Type B pancreatic cell (in vitro differentiated cells): ENCODE measurements around the gene CTNNBIP1. TPM values are rescaled to one million over a fixed set of nuclear protein-coding genes. Genes with fewer than 3 reads are reported as not detected.

ENCODE experiments used
- DNase-seq: peaks from one replicate; pipeline ENCODE4 v3.0.0; 2021; ENCODE audit warnings: mixed read lengths; ENCODE audit not compliant: unreplicated experiment; ENCODE audit errors: extremely low spot score
- H3K27ac Mint-ChIP-seq: 2 replicates; pipeline ENCODE4 v1.8.0; 2021; ENCODE audit warnings: mild to moderate bottlenecking, mixed read lengths
- H3K27me3 Mint-ChIP-seq: 2 replicates; pipeline ENCODE4 v1.8.0; 2021; ENCODE audit warnings: mixed read lengths
- H3K36me3 Mint-ChIP-seq: 2 replicates; pipeline ENCODE4 v1.8.0; 2021; ENCODE audit warnings: mixed read lengths
- H3K4me1 Mint-ChIP-seq: one replicate; pipeline ENCODE4 v1.8.0; 2021; ENCODE audit warnings: mixed read lengths; ENCODE audit not compliant: unreplicated experiment
- H3K4me3 Mint-ChIP-seq: 2 replicates; pipeline ENCODE4 v1.8.0; 2021; ENCODE audit warnings: mild to moderate bottlenecking, mixed read lengths
- H3K9me3 Mint-ChIP-seq: 2 replicates; pipeline ENCODE4 v1.8.0; 2021; ENCODE audit warnings: mixed read lengths
- CTCF ChIP-seq: fragments of 200-600 bp; sonication (generic); conservative IDR thresholded peaks from 2 replicates; pipeline ENCODE4 v1.5.0; 2021; ENCODE audit warnings: antibody characterized with exemption, mild to moderate bottlenecking
- total RNA-seq: library from RNA; stranded (reverse); gene quantifications from 2 replicates; pipeline ENCODE4 v1.2.1, GENCODE V29; 2021; ENCODE audit warnings: low replicate concordance

CTNNBIP1 gene
- total RNA-seq, 1 donor from 2014 or later, result 54.1 TPM

- no peak for TF ChIP-seq CTCF
- Mint-ChIP-seq H3K4me1 (peaks cover 40% of the 10 kb centered on the region), H3K36me3 (peaks cover 3% of the 10 kb centered on the region), H3K27me3 (no peaks in the 10 kb centered on the region), H3K27ac (peak overlapping the region; percentile 66), H3K4me3 (peak overlapping the region; percentile 19), H3K9me3 (no peaks in the 10 kb centered on the region)
- no peak for DNase-seq
Observed at GRCh38 chr1:9892563-9893528, 17.2 kb downstream of the CTNNBIP1 start.

GRCh38 chr1:9891207-9891606, 18.9 kb downstream of the CTNNBIP1 start:
- Mint-ChIP-seq H3K4me3 (peak overlapping the region; percentile 56), H3K9me3 (no peaks in the 10 kb centered on the region), H3K27me3 (no peaks in the 10 kb centered on the region), H3K27ac (peak overlapping the region; percentile 76), H3K4me1 (peaks cover 40% of the 10 kb centered on the region), H3K36me3 (peaks cover 3% of the 10 kb centered on the region)
- TF ChIP-seq CTCF, result no peak
- DNase-seq, result no peak

GRCh38 chr1:9890224-9890731, 19.8 kb downstream of the CTNNBIP1 start:
- no peaks in the 10 kb centered on the region for H3K9me3 Mint-ChIP-seq
- no peak for DNase-seq
- H3K27me3 Mint-ChIP-seq, result no peaks in the 10 kb centered on the region
- H3K4me3 Mint-ChIP-seq, result peak overlapping the region; percentile 20
- peak overlapping the region; percentile 76 for H3K27ac Mint-ChIP-seq
- no peak for TF ChIP-seq CTCF
- peaks cover 3% of the 10 kb centered on the region for H3K36me3 Mint-ChIP-seq
- H3K4me1 Mint-ChIP-seq, result peaks cover 40% of the 10 kb centered on the region

GRCh38 chr1:9889411-9889810, 20.7 kb downstream of the CTNNBIP1 start:
- no peak for DNase-seq
- Mint-ChIP-seq H3K27ac (peak overlapping the region; percentile 76), H3K9me3 (no peaks in the 10 kb centered on the region), H3K36me3 (peaks cover 5% of the 10 kb centered on the region), H3K27me3 (no peaks in the 10 kb centered on the region), H3K4me3 (no peak overlapping the region), H3K4me1 (peaks cover 48% of the 10 kb centered on the region)
- no peak for TF ChIP-seq CTCF

GRCh38 chr1:9888886-9889285, 21.2 kb downstream of the CTNNBIP1 start:
- no peaks in the 10 kb centered on the region for H3K27me3 Mint-ChIP-seq
- no peak for DNase-seq
- no peak overlapping the region for H3K27ac Mint-ChIP-seq
- H3K9me3 Mint-ChIP-seq, result no peaks in the 10 kb centered on the region
- H3K4me3 Mint-ChIP-seq, result no peak overlapping the region
- H3K36me3 Mint-ChIP-seq, result peaks cover 4% of the 10 kb centered on the region
- H3K4me1 Mint-ChIP-seq, result peaks cover 46% of the 10 kb centered on the region
- no peak for TF ChIP-seq CTCF
